Activated CD4-positive, alpha-beta T cell treated with anti-CD3 and anti-CD28 coated beads, Interleukin-2, Interleukin-6, amounts not matched to agents 100 ng/mL and 50 ng/mL, durations not matched to agents 16 hours and 8 hours (primary cell): Measurements from ENCODE around the gene PADI6.

Source experiments
- DNase-seq: peaks from one replicate; pipeline ENCODE4 v3.0.0-alpha.2; 2020

PADI6 gene

DNA sequence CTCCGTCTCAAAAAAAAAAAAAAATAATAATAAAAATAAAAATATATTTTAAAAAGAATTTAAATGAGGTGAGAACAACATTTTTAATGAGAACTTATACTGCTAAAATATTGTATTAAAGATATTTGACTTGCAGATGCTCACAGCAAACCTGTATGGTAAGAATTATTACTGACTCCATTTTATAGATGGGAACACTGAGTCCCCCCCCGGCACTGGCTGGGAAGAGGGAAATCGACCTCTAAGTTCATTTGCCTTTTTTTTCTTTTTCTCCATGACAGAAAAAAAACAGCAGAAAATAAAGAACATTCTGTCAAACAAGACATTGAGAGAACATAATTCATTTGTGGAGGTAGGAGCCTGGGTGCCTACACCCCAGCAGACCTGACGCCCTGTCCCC lies 13.4 kb upstream of the PADI6 start:
- no peak for DNase-seq

DNA sequence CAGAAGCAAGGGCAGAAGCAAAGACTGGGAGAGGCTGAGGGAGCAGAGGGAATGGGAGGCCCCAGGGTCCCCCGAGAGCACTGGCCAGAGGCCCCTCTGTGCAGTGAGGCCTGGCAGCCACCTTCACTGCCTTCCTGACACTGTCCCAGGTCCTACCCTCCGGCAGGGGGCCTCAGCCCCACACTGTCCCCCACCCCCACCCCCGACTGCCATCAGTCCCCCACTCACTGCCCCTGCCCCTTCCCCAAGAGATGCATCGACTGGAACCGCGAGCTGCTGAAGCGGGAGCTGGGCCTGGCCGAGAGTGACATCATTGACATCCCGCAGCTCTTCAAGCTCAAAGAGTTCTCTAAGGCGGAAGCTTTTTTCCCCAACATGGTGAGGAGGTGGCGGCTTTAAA lies 13.0 kb upstream of the PADI6 start:
- no peak for DNase-seq

DNA sequence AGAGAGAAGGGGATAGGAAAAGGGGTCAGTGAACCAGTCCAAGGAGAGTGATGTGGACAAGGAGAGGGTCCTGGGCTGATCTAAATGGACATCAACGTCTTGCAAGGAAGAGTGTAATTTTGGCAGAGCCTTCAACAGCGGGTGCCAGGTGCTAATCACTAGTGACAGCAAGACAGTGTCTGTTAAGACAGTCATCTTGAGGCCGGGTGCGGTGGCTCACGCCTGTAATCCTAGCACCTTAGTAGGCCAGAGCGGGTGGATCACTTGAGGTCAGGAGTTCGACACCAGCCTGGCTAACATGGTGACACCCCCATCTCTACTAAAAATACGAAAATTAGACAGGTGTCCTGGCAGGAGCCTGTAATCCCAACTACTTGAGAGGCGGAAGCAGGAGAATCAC lies 12.2 kb upstream of the PADI6 start:
- DNase-seq = no peak

DNA sequence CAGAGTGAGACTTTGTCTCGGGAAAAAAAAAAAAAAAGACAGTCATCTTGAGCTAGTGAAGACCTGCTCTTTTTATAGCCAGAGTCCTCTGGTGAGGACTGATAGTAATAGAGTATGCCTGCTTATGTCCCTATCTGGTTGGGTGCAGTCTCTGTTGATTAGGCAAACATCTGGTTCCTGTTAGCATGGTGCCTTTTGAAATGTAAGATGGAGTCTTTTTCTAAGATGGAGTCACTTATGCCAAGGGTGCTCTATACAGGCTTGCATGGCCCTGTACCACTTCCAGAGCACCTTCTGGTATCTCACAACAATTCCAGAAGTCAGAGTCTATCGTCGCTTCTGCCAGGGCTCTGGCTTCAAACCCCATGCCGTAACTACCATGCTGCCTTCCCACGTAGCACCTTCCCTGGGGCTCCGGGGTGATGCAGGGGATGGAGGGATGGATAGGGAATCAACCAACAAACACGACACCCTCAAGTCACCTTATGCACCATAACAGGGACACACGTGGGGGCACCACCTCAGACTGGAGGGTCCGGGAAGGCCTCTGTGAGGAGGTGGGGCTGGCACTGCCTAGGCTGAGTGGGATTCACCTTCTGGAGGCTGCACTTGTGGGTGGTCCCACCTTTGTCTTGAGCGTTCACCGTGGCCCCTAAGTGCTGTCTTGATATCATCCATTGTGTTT lies 11.6 kb upstream of the PADI6 start:
- no peak for DNase-seq

DNA sequence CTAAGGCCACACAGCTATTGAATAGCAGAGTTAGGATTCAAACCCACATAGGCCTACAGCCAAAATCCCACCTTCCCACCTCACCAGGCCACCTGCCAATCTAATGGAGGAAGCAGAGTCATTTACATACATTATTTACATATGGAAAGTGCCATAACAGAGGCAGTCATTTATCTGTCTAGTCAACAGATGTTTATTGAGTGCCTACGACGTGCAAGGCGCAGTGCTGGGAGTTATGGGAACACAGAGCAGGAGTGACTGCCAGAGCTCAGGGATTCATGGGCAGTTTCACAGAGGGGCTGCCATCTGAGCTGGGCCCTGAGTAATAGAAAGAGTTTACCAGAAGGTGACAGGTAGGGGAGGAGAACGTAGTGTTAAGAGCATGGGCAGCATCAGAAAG lies 10.3 kb upstream of the PADI6 start:
- no peak for DNase-seq

DNA sequence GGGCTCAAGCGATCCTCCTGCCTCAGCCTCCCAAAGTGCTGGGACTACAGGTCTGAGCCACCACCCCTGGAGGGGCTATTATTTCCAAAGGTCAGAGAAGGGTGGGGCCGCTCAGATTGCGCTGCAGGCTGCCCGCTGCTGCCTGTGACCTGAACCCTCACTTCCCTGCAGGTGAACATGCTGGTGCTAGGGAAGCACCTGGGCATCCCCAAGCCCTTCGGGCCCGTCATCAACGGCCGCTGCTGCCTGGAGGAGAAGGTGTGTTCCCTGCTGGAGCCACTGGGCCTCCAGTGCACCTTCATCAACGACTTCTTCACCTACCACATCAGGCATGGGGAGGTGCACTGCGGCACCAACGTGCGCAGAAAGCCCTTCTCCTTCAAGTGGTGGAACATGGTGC lies 8.6 kb upstream of the PADI6 start:
- DNase-seq = no peak

DNA sequence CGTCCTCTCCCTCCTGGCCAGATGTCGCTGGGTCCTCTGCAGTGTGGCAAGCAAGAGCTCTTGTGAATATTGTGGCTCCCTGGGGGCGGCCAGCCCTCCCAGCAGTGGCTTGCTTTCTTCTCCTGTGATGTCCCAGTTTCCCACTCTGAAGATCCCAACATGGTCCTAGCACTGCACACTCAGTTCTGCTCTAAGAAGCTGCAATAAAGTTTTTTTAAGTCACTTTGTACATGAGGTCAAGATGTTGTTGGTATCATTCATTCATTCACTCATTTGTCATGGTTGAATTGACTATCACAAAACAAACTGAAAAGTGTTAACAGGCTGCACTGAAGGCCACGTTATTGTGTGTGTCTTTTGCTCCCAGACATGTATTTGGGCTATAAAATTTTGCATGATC lies 8.2 kb upstream of the PADI6 start:
- no peak for DNase-seq

DNA sequence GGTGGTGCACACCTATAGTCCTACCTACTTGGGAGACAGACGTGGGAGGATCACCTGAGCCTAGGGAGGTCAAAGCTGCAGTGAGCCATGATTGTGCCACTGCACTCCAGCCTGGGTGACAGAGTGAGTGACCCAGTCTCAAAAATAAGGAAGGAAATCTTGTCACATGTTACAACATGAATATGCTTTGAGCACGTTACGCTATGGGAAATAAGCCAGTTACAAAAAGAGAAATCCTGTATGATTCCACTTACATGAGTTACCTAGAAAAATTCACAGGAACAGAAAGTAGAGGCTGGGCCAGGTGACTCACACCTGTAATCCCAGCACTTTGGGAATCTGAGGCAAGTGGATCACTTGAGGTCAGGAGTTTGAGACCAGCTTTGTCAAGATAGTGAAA lies 6.7 kb upstream of the PADI6 start:
- no peak for DNase-seq

DNA sequence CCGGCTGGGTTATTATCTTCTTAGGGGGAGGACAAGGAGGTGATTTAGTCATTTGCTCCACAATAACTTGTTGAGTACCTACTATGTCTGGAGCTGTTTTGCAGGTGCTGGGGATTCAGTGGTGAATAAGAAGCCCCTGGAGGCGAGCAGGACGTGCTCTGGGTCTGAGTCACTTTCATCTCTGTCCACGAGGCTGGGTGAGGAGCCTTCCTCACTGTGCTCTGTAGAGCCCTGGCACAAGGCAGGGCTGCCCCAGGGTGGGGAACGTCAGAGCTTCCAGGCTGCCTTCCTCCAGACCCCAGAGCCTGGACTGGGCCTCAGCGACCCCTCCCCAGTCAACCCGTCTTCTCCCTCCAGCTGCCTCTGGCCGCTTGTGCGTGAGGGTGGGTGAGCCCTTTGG lies 2.5 kb upstream of the PADI6 start:
- DNase-seq = no peak

DNA sequence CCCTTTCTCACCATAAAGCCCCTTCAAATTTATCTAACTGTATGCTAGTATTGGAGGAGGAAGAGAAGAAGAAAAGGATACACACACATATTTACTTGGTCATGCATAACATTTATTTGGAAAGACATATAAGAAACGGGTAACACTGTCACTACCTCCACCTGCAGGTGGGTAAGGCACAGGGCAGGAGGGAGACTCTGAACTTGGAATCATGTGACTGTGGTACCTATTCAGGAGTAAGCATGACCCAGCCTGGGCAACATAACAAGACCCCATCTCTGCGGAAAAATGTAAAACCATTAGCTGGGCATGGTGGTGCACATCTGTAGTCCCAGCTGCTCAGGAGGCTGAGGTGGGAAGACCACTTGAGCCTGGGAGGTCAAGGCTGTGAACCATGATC lies 1.4 kb upstream of the PADI6 start:
- DNase-seq = no peak

DNA sequence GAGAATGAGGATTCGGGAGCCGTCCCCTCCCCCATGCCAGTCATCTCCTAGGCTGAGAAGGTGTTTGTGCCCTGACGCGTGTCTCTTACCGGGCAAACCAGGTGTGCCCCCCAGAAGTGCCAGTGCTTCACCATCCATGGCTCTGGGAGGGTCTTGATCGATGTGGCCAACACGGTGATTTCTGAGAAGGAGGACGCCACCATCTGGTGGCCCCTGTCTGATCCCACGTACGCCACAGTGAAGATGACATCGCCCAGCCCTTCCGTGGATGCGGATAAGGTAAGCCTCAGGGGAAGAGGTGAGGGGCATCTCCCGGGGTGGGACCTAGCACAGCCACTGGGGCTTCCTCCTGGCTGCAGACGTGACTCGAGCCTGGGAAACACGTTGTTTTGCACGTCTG lies 959 bp downstream of the PADI6 start:
- DNase-seq = no peak

DNA sequence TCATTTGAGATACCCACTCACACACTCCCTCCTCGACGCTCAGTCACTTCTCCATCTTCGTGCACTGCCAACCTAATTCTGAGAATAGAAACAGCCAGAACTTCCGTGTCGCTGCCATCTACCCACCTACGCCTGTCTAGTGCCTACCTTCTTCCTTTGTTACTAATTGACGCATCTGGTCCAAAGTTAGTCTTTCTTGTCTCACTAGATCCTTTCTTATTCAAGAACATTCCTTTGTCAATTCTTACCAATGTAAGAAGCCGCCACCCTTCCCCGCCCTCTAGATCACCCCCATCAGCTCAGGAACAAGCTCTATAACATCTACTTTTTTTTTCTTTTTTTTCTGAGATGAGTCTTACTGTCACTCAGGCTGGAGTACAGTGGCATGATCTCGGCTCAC lies 3.7 kb downstream of the PADI6 start:
- DNase-seq = no peak

DNA sequence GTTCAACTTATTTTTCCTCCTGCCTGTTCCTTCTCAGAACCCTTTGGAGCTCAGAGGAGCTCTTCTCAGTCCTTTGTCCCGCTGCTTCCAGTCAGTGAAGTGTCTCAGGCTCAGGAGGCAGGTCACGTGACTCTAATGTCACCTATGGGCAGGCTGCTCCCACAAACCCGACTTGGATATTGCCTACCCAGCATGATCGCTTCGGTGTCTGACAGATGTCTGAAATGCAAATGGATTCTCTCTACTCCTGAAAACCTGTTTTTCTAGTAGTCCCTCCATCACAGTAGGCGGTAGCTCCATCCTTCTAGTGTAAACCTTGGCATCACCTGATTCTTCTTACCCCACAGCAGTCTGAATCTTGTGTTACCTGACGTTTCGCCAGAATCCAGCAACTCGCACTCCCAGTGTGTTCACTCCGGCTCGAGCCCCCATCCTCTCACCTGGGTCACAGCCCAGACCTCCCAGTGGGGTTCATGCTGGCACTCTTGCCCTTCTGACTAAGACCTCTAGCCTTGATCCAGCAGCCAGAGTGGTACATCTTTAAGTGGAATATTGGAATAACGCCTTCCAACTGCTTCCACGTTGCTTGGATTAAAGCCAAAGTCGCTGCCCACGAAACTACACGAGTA lies 5.4 kb downstream of the PADI6 start:
- DNase-seq = no peak

DNA sequence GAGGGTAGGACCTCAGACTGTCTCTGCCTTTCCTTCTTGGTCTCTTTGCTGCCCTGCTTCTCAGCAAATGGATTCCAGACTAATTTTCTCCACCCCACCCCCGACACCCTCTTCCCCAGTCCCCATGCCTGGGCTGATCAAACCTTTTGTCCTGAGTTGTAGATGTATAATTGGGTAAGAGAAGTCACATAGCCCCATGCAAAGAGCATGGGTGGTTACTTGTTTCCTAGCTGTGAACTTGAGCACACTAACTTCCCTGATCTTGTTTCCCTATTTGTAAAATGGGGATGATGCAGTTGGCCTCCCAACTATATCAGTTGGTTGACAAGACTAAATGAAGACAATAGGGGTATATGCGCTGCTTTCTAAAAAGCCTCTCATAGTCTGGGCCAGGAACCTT lies 9.2 kb downstream of the PADI6 start:
- no peak for DNase-seq

DNA sequence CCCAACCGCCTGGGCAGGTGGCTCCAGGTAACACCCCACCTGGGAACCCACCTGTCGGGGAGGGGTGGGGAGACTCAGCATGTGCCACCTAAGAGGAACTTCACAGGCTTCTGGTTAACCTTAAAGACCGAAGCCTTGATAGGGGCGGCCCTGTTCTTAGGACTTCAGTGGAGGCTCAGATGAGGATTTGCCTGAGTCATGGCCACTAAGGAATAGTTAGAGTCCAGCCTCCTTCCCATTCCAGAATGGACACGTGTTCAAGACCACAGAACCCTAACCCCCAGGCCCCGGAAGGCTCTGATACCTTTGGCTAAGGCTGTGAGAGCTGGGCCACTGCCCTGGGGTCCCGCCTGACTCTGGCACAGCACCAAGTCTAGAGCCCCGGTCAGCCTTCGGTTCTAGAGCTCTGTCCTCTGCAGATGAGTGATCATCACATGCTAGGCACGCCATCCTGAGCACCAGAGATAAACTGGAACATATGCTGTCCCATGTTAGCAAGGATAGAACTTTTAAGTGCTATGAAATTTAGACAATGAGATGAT lies 20.3 kb downstream of the PADI6 start:
- DNase-seq = no peak

DNA sequence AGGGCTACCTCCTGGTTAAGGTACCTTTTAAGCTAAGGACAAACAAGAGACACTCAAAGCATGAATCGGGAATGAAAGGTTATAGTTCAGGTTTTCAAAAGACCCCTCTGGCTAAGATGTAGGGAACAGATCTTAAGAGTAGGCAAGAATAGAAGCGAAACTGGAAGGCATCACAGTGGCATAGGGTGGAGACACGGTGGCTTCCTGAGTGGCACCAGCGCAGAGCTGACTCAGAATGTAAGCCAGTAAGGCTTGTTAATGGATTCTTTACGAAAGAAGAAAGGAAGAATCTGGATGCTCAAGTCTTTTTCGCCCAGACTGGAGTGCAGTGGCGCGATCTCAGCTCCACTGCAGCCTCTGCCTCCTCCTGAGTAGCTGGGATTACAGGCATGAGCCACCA lies 21.2 kb downstream of the PADI6 start:
- DNase-seq = no peak

DNA sequence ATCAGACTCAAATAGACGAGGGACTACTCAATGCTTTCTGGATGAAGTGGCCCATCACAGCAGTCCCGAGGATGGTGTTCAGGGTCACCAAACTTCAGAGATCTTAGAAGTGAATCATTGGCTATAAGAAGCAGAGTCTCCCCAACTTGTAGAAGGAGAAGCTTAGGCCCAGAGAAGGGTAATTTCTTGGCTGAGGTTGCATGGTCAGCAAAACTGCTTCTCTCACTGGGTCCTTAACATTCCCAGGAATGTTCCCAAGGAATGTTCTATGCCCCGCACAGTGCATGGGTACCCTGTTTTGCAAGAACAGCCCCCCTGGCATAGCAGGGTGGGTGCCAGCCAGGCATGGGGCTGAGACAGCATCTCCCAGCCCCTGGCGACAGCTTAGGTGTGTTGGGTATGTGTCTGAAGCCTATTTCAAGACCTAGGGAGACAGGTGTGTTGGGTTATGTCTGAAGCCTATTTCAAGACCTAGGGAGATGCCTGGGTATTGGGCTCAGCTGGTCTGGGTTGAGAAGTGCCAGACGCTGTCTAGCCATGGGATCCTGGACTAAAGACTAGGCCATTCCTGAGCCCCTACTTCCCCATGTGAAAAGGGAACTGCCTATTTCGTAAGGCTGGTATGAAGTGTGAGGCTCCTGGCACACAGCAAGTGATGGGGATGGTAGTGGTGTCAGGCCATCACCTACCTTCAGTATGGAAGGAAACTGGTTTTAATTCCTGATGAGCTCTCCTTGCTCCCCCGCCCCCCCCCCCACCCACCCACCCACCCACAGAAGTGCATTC lies 26.1 kb downstream of the PADI6 start:
- no peak for DNase-seq

DNA sequence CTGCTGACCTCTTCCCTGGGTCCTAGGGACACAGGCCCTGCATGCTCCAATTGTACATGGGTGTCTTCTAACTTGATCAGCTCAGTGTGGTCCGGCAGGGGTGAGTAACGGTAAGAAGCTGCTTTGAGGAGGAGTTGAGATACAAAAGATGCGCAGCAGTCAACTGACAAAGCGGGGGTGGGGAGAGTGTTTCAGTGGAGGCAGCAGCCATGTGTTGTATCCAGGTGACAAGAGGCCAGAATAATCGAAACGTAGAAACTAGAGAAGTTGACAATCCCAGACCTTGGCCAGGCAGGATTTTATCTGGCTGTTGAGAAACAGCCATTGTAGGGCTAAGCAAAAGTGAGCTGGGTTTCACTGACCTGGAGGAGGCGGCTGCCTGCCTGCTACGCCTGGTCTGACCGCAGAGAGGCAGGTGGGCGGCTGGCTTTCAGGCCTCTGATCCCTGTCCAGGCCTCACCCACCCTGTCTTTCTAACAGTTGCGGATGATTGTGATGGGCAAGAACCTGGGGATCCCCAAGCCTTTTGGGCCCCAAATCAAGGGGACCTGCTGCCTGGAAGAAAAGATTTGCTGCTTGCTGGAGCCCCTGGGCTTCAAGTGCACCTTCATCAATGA lies 28.8 kb downstream of the PADI6 start:
- DNase-seq = no peak

DNA sequence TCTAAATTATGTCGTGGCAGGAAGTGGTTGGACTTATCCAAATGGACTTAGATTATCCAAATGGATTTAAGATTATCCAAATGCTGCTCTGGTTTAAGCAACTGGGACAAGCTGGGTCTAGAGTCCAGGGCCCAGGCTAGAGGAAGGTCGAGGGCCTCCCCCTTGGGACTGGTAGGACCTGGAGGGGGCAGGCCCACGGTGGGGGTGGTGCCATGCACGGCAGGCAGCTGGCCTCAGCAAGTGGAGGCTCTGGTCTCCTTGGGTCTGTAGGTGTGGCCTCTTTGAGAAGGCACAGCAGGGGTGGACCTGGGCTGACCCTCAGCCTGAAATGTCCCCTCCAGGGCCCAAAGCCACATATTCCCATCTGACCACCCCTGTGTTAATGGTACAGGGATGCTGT lies 29.8 kb downstream of the PADI6 start:
- DNase-seq = no peak

DNA sequence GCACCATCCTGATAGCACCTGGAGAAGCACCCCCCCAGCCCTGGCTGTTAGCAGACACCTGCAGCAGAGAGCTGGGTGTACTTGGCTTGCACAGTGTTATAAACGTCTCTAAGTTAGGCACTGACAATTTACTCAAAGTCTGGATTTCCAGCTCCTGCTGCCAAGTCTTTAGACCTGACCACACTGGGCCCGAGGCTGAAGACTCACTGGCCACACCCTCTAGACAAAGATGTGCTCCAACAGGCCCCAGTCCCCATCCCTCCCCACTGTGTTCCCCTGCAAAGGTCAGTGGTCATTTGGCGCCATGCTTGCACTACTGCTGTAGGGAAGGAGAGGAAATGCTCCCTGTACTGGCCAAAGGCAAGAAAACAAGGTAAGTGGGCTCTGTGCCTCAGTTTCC lies 31.1 kb downstream of the PADI6 start:
- no peak for DNase-seq

DNA sequence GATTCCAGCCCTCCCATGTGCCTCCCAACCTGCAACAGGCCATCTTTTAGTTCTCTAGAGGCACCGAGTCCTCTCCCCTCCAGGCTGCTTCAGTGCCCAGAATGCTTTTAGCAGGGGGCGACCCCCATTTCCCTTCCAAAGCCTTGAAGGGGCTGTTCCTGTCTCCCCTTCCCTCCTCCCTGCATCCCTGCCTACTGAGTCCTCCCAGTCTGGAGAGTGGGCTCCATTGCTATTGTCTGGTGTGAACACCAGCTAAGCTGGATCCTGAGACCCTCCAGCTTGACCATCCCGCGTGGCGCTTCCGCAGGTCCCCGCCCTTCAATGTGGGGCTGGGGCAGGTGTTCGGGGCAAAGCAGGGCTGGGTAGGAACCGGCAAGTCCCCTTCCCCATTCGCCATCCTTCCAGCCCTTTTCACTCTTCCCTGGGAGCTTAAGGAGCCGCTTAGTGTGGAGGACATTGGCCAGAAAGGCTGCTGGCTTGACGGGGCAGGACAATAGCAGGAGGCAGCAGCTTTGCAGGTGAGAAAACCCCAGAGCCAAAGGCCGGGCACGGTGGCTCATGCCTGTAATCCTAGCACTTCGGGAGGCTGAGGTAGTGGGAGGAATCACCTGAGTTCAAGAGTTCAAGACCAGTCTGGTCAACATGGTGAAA lies 32.2 kb downstream of the PADI6 start:
- DNase-seq = no peak

DNA sequence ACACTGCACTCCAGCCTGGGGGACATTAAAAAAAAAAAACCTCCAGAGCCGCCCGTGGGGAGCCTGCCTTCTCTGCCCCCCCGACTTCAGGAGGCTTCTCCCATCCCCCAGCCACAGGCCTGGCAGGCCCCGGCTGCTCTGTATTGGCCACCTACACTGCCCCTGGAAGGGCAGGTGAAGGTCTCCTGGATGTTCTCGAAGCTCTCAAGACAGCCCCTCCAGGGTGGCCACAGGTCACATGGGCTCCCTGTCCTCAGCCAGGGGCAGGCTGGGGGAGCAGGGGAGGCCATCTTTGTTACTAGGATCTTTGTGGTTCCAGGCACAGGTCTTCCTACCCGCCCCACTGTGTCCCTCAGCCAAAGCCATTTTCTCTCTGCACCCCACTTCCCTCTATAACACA lies 32.8 kb downstream of the PADI6 start:
- DNase-seq = no peak
